OCI-LY7 (cell line): ENCODE data around the gene GRPEL2. TPM values are rescaled to one million over a fixed set of nuclear protein-coding genes. Genes with fewer than 3 reads are reported as not detected.
"Not testable (repeated sequence)": the region's sequence is repeated elsewhere in the genome, so short reads cannot be mapped to it uniquely, and the experiment has no call there.

Experiments used
- BruUV-seq: library from RNA; stranded (reverse); fragments of 400-500 nt; replicated peaks from 2 replicates; lab custom pipeline; 2021; lab: Mats Ljungman, UMichigan
- CTCF ChIA-PET: fragments of 300-600 bp; sonication (Branson Sonifier 250); formaldehyde crosslinking; loops from one replicate; lab custom pipeline; 2022; ENCODE audit warnings: antibody characterized with exemption; ENCODE audit not compliant: unreplicated experiment; lab: Charles Lee
- POLR2A ChIA-PET: fragments of 300-600 bp; sonication (Branson Sonifier 250); formaldehyde crosslinking; loops from one replicate; lab custom pipeline; 2022; ENCODE audit warnings: antibody characterized with exemption; lab: Charles Lee
- DNase-seq: peaks from one replicate; pipeline ENCODE4 v3.0.0-alpha.2; 2015; ENCODE audit warnings: low spot score
- H2AFZ ChIP-seq: fragments of 200-600 bp; sonication (generic), shearing (Covaris generic); 2 replicates; pipeline ENCODE4 v1.6.1; 2014; ENCODE audit warnings: mild to moderate bottlenecking, antibody characterized with exemption, low read length, moderate library complexity
- H3K27ac ChIP-seq: fragments of 200-600 bp; sonication (generic); 2 replicates; pipeline ENCODE4 v1.5.1; 2014; ENCODE audit warnings: mixed run types, low read depth, mild to moderate bottlenecking, moderate library complexity, low read length, inconsistent platforms; ENCODE audit not compliant: poor library complexity, severe bottlenecking
- H3K36me3 ChIP-seq: fragments of 200-600 bp; sonication (generic); 2 replicates; pipeline ENCODE4 v1.6.1; 2014; ENCODE audit warnings: mild to moderate bottlenecking, antibody characterized with exemption, low read length, moderate library complexity, mixed read lengths; ENCODE audit not compliant: insufficient read depth
- H3K4me1 ChIP-seq: fragments of 200-600 bp; sonication (generic); 2 replicates; pipeline ENCODE4 v1.5.1; 2014; ENCODE audit warnings: mild to moderate bottlenecking, low read length; ENCODE audit not compliant: insufficient read depth, poor library complexity, severe bottlenecking
- H3K4me2 ChIP-seq: fragments of 200-600 bp; sonication (generic); 2 replicates; pipeline ENCODE4 v1.6.1; 2014; ENCODE audit warnings: mild to moderate bottlenecking, low read length
- H3K4me3 ChIP-seq: fragments of 200-600 bp; sonication (generic); 2 replicates; pipeline ENCODE4 v1.5.1; 2014; ENCODE audit warnings: mild to moderate bottlenecking, low read depth, low read length; ENCODE audit not compliant: poor library complexity, severe bottlenecking
- H3K79me2 ChIP-seq: fragments of 200-600 bp; sonication (generic); 2 replicates; pipeline ENCODE4 v1.6.1; 2016; ENCODE audit warnings: low read depth, mild to moderate bottlenecking, low read length, moderate library complexity, mixed read lengths; ENCODE audit not compliant: insufficient read depth
- H3K9me2 ChIP-seq: fragments of 200-600 bp; sonication (generic); 2 replicates; pipeline ENCODE4 v1.6.1; 2016; ENCODE audit warnings: mild to moderate bottlenecking, low read length, mixed read lengths; ENCODE audit not compliant: insufficient read depth
- H3K9me3 ChIP-seq: fragments of 200-600 bp; sonication (generic); 2 replicates; pipeline ENCODE4 v1.6.1; 2014; ENCODE audit warnings: mild to moderate bottlenecking, mixed run types, low read length, mixed read lengths
- H4K20me1 ChIP-seq: fragments of 200-600 bp; sonication (generic); 2 replicates; pipeline ENCODE4 v1.6.1; 2014; ENCODE audit warnings: mild to moderate bottlenecking, antibody characterized with exemption, low read length, moderate library complexity, mixed read lengths; ENCODE audit not compliant: insufficient read depth
- EZH2phosphoT487 ChIP-seq: fragments of 200-600 bp; sonication (generic); IDR thresholded peaks from 2 replicates; pipeline ENCODE4 v1.6.1; 2018; ENCODE audit warnings: low read depth, borderline replicate concordance, mild to moderate bottlenecking, mixed run types, antibody characterized with exemption, low read length, moderate library complexity, mixed read lengths
- intact Hi-C: fragments of 100-400 bp; cut with micrococcal nuclease; formaldehyde crosslinking; loops from one replicate; pipeline ENCODE4 v1.10.0; 2022; ENCODE audit not compliant: unreplicated experiment
- total RNA-seq, 2 experiments: library from RNA; depleted of rRNA in 1 of 2; stranded (reverse); fragments of >200 nt in 1 of 2; shearing (Covaris generic) in 1 of 2; gene quantifications; 2 replicates each; pipeline ENCODE4 v1.2.3, GENCODE V29; 2014 to 2022
- TF ChIP-seq, protein P1 (sequence below): fragments of 200-600 bp; sonication (generic); conservative IDR thresholded peaks from 2 replicates; pipeline ENCODE4 v1.5.1; 2014; ENCODE audit warnings: mild to moderate bottlenecking, antibody characterized with exemption, low read length, moderate library complexity, mixed read lengths

GRPEL2 gene
- total RNA-seq, 2 experiments from 2014 or later, result 28.3 to 41.5 TPM

DNA sequence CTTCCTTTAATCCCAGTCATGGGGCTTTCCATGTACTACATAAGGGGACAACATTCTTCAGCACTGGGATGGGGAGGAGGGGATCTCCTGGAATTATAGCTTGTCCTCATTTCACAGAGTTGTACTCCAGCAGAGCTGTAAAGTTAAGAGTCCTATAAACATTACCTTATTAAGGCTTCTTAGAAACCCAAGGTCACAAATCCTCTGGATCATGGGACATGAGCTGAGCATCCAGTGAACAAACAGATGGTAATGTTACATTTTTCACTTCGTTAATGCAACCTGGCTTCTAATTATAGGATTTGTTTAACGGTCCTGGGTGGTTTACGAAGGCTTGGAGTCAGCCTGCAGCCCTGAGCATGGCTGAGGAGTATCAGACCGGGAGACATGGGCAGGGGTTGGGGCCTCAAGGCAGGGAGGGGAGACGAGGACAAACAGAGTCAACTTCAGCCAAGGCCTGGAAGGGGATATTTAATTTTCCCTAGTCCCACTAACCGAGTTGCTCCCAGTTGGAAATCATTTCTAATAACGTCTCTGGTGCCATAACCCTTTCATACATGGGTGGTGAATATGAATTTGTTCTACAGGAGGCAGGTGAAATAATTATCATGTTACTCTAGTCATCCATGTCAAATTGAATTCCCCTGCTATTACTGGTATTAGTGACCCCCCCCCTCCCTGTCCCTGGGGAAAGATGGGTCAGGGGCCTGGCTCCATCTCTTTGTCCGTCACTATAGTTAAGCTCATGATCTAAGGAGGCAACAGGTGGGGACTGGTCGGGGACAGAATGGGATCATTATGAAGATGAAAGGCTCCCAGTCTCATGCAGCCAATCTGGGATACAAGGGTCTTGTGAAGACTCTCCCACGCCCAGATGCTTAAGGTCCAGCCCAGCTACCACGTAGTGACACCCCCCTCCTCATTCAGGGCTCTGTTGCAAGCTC, 44.5 kb downstream of the GRPEL2 start:
- CTCF ChIA-PET, result interaction anchor here (0.5 to 0.6 kb wide), 2 partner anchors 13 to 221 kb away, joined by 3 to 5 read pairs; no protein-coding TSS in a partner anchor
- H3K79me2 ChIP-seq, result no peaks in the 10 kb centered on the region
- no peaks in the 10 kb centered on the region for H3K36me3 ChIP-seq
- H3K9me2 ChIP-seq, result no peaks in the 10 kb centered on the region
- intact Hi-C loops, result no loop called here
- H2AFZ ChIP-seq, result no peak overlapping the region
- no peaks in the 10 kb centered on the region for H3K9me3 ChIP-seq
- POLR2A ChIA-PET, result interaction anchor here (1.5 kb wide), 1 partner anchor 11 kb away, joined by 4 read pairs; no protein-coding TSS in a partner anchor
- no peak overlapping the region for H3K4me2 ChIP-seq
- H3K4me3 ChIP-seq, result no peak overlapping the region
- no peaks in the 10 kb centered on the region for H4K20me1 ChIP-seq
- DNase-seq, result no peak
- no peak for TF ChIP-seq EZH2phosphoT487
- TF ChIP-seq, protein P1, sequence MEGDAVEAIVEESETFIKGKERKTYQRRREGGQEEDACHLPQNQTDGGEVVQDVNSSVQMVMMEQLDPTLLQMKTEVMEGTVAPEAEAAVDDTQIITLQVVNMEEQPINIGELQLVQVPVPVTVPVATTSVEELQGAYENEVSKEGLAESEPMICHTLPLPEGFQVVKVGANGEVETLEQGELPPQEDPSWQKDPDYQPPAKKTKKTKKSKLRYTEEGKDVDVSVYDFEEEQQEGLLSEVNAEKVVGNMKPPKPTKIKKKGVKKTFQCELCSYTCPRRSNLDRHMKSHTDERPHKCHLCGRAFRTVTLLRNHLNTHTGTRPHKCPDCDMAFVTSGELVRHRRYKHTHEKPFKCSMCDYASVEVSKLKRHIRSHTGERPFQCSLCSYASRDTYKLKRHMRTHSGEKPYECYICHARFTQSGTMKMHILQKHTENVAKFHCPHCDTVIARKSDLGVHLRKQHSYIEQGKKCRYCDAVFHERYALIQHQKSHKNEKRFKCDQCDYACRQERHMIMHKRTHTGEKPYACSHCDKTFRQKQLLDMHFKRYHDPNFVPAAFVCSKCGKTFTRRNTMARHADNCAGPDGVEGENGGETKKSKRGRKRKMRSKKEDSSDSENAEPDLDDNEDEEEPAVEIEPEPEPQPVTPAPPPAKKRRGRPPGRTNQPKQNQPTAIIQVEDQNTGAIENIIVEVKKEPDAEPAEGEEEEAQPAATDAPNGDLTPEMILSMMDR, result no peak
- H3K27ac ChIP-seq, result no peak overlapping the region
- no TSS peak for BruUV-seq
- H3K4me1 ChIP-seq, result no peaks in the 10 kb centered on the region

DNA sequence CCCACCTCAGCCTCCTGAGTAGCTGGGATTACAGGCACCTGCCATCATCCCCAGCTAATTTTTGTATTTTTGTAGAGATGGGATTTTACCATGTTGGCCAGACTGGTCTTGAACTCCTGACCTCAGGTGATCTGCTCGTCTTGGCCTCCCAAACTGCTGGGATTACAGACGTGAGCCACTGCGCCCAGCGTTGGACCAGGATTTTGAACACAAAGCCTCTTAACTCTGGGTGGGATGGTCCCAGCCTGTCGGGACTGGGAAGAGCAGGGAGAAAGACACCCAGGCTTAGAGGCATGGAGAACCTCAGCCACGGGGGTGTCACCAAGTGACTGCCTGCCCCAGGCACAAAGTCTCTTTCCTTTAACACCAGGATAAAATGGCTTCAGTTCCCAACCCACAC, 45.8 kb downstream of the GRPEL2 start:
- ChIA-PET POLR2A (interaction anchor here (1.5 kb wide), 1 partner anchor 10 kb away, joined by 4 read pairs; no protein-coding TSS in a partner anchor), CTCF (interaction anchor here (0.6 kb wide), 1 partner anchor 519 kb away, joined by 5 read pairs; no protein-coding TSS in a partner anchor)
- H3K4me2 ChIP-seq, H3K36me3 ChIP-seq, DNase-seq, intact Hi-C loops, H4K20me1 ChIP-seq, H2AFZ ChIP-seq, H3K4me3 ChIP-seq, H3K9me3 ChIP-seq, H3K79me2 ChIP-seq, BruUV-seq, H3K4me1 ChIP-seq, H3K9me2 ChIP-seq, H3K27ac ChIP-seq: not testable (repeated sequence)

DNA sequence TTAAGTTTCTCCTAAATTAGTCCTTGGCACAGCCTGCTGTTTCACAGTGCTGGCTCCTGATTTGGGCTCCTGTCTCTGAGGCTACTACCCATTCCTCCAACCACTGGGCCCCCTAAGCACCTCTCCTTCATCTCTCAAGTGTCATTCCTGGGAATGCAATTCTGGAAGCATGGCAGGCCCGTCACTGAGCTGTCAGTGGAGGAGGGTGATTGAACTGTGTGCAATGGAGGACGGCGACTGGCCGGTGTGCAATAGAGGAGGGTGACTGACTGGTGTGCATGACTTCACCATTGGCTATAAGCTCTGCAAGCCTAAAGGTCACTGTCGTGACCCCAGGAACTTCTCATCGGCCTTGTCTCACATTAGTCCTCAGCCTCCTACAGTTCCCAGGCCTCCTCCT, 46.2 kb downstream of the GRPEL2 start:
- Histone ChIP-seq H3K79me2 (no peaks in the 10 kb centered on the region), H3K9me3 (no peaks in the 10 kb centered on the region), H3K4me1 (no peaks in the 10 kb centered on the region), H3K4me2 (no peak overlapping the region), H4K20me1 (no peaks in the 10 kb centered on the region), H3K36me3 (no peaks in the 10 kb centered on the region), H2AFZ (no peak overlapping the region), H3K9me2 (no peaks in the 10 kb centered on the region), H3K27ac (no peak overlapping the region), H3K4me3 (no peak overlapping the region)
- no peak for TF ChIP-seq EZH2phosphoT487
- TF ChIP-seq, protein P1, result no peak
- intact Hi-C loops, result no loop called here
- ChIA-PET POLR2A (no interaction called here), CTCF (no interaction called here)
- no peak for DNase-seq
- BruUV-seq, result no TSS peak
